ENCODE results near the gene ZDHHC8.

The ZDHHC8 gene

GRCh38 chr22:20111689-20112622, 19.6 kb upstream of the ZDHHC8 start:
- no peak for DNase-seq (ENCODE audit: low read depth)
- H3K4me3 ChIP-seq (ENCODE audit: low read depth, low read length) = no peak overlapping the region
- in situ Hi-C loops (cut with HindIII; ENCODE audit: low sequenced_read_pairs) = no loop called here
- TF ChIP-seq, protein P1, sequence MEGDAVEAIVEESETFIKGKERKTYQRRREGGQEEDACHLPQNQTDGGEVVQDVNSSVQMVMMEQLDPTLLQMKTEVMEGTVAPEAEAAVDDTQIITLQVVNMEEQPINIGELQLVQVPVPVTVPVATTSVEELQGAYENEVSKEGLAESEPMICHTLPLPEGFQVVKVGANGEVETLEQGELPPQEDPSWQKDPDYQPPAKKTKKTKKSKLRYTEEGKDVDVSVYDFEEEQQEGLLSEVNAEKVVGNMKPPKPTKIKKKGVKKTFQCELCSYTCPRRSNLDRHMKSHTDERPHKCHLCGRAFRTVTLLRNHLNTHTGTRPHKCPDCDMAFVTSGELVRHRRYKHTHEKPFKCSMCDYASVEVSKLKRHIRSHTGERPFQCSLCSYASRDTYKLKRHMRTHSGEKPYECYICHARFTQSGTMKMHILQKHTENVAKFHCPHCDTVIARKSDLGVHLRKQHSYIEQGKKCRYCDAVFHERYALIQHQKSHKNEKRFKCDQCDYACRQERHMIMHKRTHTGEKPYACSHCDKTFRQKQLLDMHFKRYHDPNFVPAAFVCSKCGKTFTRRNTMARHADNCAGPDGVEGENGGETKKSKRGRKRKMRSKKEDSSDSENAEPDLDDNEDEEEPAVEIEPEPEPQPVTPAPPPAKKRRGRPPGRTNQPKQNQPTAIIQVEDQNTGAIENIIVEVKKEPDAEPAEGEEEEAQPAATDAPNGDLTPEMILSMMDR (IDR thresholded peaks at IDR 0.05; ENCODE audit: low read depth, low read length, missing control alignments) = no peak

DNA sequence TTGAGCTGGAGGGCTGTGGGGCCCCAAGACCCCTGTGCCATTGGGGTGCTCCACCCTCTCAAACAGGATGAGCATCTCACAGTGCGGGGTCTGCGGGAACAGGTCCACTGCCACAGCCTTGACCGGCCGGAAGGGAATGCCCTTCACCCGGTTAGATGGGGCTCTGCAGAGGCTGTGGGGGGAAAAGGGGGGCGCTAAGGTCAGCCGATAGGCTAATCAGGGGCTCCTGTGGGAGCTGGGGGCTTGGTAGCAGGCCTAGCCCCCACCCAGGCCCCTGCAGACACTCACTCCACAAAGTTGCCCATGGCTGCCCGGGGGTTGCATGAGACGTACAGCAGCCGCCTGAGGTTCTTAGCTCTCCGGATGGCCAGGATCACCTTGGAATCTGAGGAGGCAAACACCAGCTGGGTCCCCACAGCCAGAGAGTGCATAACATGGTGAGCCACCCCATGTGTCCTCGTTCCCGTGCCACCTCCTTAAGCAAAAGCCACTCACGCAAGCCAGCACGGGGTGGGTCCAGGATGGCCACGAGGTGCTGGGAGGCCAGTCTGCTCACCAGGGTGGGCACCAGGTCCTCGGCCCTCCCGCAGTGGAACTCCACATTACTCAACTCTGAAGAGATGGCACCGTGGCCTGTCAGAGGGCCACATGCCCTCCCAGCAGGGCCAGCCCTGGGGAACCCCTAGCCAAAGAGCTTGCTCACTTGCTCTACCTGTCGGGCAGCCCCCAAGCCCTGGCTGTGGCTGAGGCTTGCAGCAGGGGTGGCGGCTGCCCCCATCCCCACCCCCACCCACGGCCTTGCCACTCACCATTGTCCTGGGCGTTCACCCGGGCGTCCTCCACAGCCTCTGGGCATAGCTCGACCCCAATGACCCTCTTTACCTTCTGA, 18.7 kb upstream of the ZDHHC8 start:
- DNase-seq (ENCODE audit: low read depth) = no peak
- H3K4me3 ChIP-seq (ENCODE audit: low read depth, low read length) = no peak overlapping the region
- TF ChIP-seq, protein P1 (IDR thresholded peaks at IDR 0.05; ENCODE audit: low read depth, low read length, missing control alignments) = no peak
- in situ Hi-C loops (cut with HindIII; ENCODE audit: low sequenced_read_pairs) = no loop called here

- in situ Hi-C loops (cut with HindIII; ENCODE audit: low sequenced_read_pairs) = no loop called here
- no peak for DNase-seq (ENCODE audit: low read depth)
- TF ChIP-seq, protein P1 (IDR thresholded peaks at IDR 0.05; ENCODE audit: low read depth, low read length, missing control alignments) = no peak
- no peak overlapping the region for H3K4me3 ChIP-seq (ENCODE audit: low read depth, low read length)
These were observed 17.9 kb upstream of the ZDHHC8 start for GRCh38 chr22:20113551-20114310.

- in situ Hi-C loops (cut with HindIII; ENCODE audit: low sequenced_read_pairs) = no loop called here
- H3K4me3 ChIP-seq (ENCODE audit: low read depth, low read length) = no peak overlapping the region
These were observed 16.8 kb upstream of the ZDHHC8 start for GRCh38 chr22:20114506-20115475.

GRCh38 chr22:20115691-20116375, 15.8 kb upstream of the ZDHHC8 start, which contains the start of gene RANBP1:
Gene RANBP1, plus strand, starts transcription at chr22:20116104. Its CDS starts 81 bp downstream, at chr22:20116185.
- TF ChIP-seq, protein P1 (IDR thresholded peaks at IDR 0.05; ENCODE audit: low read depth, low read length, missing control alignments) = no peak
- DNase-seq (ENCODE audit: low read depth) = no peak
- peak within 1 kb of the TSS; percentile 94 for H3K4me3 ChIP-seq (ENCODE audit: low read depth, low read length)
- in situ Hi-C loops (cut with HindIII; ENCODE audit: low sequenced_read_pairs) = no loop called here

More at GRCh38 chr22:20114506-20115475, 16.8 kb upstream of the ZDHHC8 start:
- TF ChIP-seq, protein P1 (IDR thresholded peaks at IDR 0.05; ENCODE audit: low read depth, low read length, missing control alignments) = no peak
- no peak for DNase-seq (ENCODE audit: low read depth)
